A549 (cell line): ENCODE measurements around the gene NUP210. TPM values are rescaled to one million over a fixed set of nuclear protein-coding genes. Genes with fewer than 3 reads are reported as not detected.
A peak's percentile ranks its signal among the peaks of the same experiment; 100 is the strongest.

Source experiments
- ATAC-seq, 2 experiments: fragments of 200-7000 bp in 1 of 2; fragments of >200 bp in 1 of 2; cut with Nextera tagmentation in 1 of 2; cut with Tn5 transposase in 1 of 2; 3 replicates each; pipeline versions ENCODE4 v1.8.0 to v1.9.1; 2018 to 2020; ENCODE audit warnings: mild to moderate bottlenecking in 1 of 2, moderate library complexity in 1 of 2
- CTCF ChIA-PET: fragments of 300-600 bp; sonication (Branson Sonifier 250); formaldehyde crosslinking; extraction: SDS; loops from one replicate; lab custom pipeline; 2021; ENCODE audit warnings: antibody characterized with exemption, inconsistent platforms; lab: Yijun Ruan, JAX
- POLR2A ChIA-PET: fragments of 350-600 bp; formaldehyde crosslinking; extraction: SDS; loops from one replicate; lab custom pipeline; 2021; ENCODE audit warnings: antibody characterized with exemption, inconsistent platforms; lab: Yijun Ruan, JAX
- DNase-seq, 2 experiments: peaks; one replicate each; pipeline versions ENCODE4 v3.0.0 to v3.0.0-alpha.2; 2011 to 2016; ENCODE audit warnings: low read depth in 1 of 2, low spot score in 1 of 2
- FAIRE-seq: peaks from 2 replicates; lab custom pipeline; 2011; peaks lifted over from hg19 to GRCh38; lab: Jason Lieb, UNC
- H3K27ac ChIP-seq, 2 experiments: fragments of >200 bp; sonication (Bioruptor Twin); formaldehyde crosslinking; 3 replicates each; pipeline ENCODE4 v1.5.1; 2016 to 2017
- H3K4me1 ChIP-seq: fragments of >200 bp; sonication (Bioruptor Twin); formaldehyde crosslinking; 3 replicates; pipeline ENCODE4 v1.6.1; 2016
- H3K4me2 ChIP-seq: fragments of >200 bp; sonication (Bioruptor Twin); formaldehyde crosslinking; 3 replicates; pipeline ENCODE4 v1.6.1; 2016
- H3K4me3 ChIP-seq: fragments of >200 bp; sonication (Bioruptor Twin); formaldehyde crosslinking; 3 replicates; pipeline ENCODE4 v1.5.1; 2016
- H3K9me3 ChIP-seq: fragments of >200 bp; sonication (Bioruptor Twin); formaldehyde crosslinking; 3 replicates; pipeline ENCODE4 v1.6.1; 2016
- BCL3 ChIP-seq: fragments of >200 bp; sonication (Bioruptor Twin); formaldehyde crosslinking; IDR thresholded peaks from 3 replicates; pipeline ENCODE4 v1.6.1; 2016
- CEBPB ChIP-seq, 2 experiments: fragments of >200 bp in 1 of 2; sonication (Bioruptor Twin) in 1 of 2; formaldehyde crosslinking in 1 of 2; IDR thresholded peaks; 2 replicates each; pipeline ENCODE4 v1.6.1; 2012 to 2016
- CHD2 ChIP-seq: fragments of 150-350 bp; IDR thresholded peaks from 2 replicates; pipeline ENCODE4 v1.6.1; 2014; ENCODE audit warnings: low read length; ENCODE audit not compliant: partially characterized antibody
- E2F6 ChIP-seq: IDR thresholded peaks from 2 replicates; pipeline ENCODE4 v1.6.1; 2012; ENCODE audit warnings: low read depth, borderline replicate concordance
- ESRRA ChIP-seq: fragments of 150-350 bp; IDR thresholded peaks from 2 replicates; pipeline ENCODE4 v1.6.1; 2014; ENCODE audit warnings: mild to moderate bottlenecking, low read length, borderline replicate concordance
- HDAC2 ChIP-seq: fragments of 200-600 bp; sonication (generic); IDR thresholded peaks from 2 replicates; pipeline ENCODE4 v1.6.1; 2016
- HOXB5 ChIP-seq: fragments of 250-450 bp; sonication (Bioruptor Pico); IDR thresholded peaks from 2 replicates; pipeline ENCODE4 v1.5.0; 2020; ENCODE audit warnings: mild to moderate bottlenecking, moderate library complexity
- MAX ChIP-seq: IDR thresholded peaks from 2 replicates; pipeline ENCODE4 v1.6.1; 2012
- MYC ChIP-seq: IDR thresholded peaks from 2 replicates; pipeline ENCODE4 v1.6.1; 2012; ENCODE audit warnings: mild to moderate bottlenecking, inconsistent platforms, low read length, improper control_type of control experiment, borderline replicate concordance
- PHF8 ChIP-seq: fragments of 200-600 bp; sonication (generic); IDR thresholded peaks from 2 replicates; pipeline ENCODE4 v1.6.1; 2016; ENCODE audit warnings: low read depth, mild to moderate bottlenecking, antibody characterized with exemption, moderate library complexity, borderline replicate concordance
- POLR2AphosphoS2 ChIP-seq: conservative IDR thresholded peaks from 2 replicates; pipeline ENCODE4 v1.6.1; 2012; ENCODE audit warnings: low read length, improper control_type of control experiment, inconsistent platforms
- RNF2 ChIP-seq: fragments of 200-600 bp; sonication (generic); IDR thresholded peaks from 2 replicates; pipeline ENCODE4 v1.6.1; 2016; ENCODE audit warnings: low read depth, mild to moderate bottlenecking, antibody characterized with exemption, moderate library complexity, borderline replicate concordance
- TFCP2L1 ChIP-seq: fragments of 250-450 bp; sonication (Bioruptor Pico); IDR thresholded peaks from 2 replicates; pipeline ENCODE4 v1.5.0; 2021; ENCODE audit warnings: mild to moderate bottlenecking
- TP53 ChIP-seq: fragments of 250-450 bp; sonication (Bioruptor Pico); IDR thresholded peaks from 2 replicates; pipeline ENCODE4 v1.5.0; 2021; ENCODE audit warnings: mild to moderate bottlenecking, moderate library complexity
- USF2 ChIP-seq: fragments of 450-650 bp; IDR thresholded peaks from 2 replicates; pipeline ENCODE4 v1.6.1; 2014; ENCODE audit warnings: antibody characterized with exemption
- ZFP36 ChIP-seq: fragments of 450-650 bp; IDR thresholded peaks from 2 replicates; pipeline ENCODE4 v1.6.1; 2014; ENCODE audit warnings: borderline replicate concordance; ENCODE audit not compliant: partially characterized antibody
- ZSCAN20 ChIP-seq: fragments of 250-450 bp; sonication (Bioruptor Pico); IDR thresholded peaks from 2 replicates; pipeline ENCODE4 v1.8.0; 2022; ENCODE audit warnings: mild to moderate bottlenecking, moderate library complexity
- WGBS: methylation state at CpG from one replicate; pipeline ENCODE4 v1.1.6; 2017; ENCODE audit errors: missing lambda C conversion rate; 5-methylcytosine and 5-hydroxymethylcytosine counted together
- polyA plus RNA-seq, 4 experiments: library from polyadenylated mRNA; depleted of rRNA in 3 of 4; stranded (reverse); fragments of >200 nt; fragmentation: RNase III in 1 of 4; extraction: RNeasy Plus Mini Kit Qiagen cat#74134 plus additional on column Dnase treatment in 1 of 4; gene quantifications; 2 replicates in 3 of 4; 3 replicates in 1 of 4; pipeline ENCODE4 v1.2.3, GENCODE V29; 2011 to 2017
- TF ChIP-seq, protein P1 (sequence below): fragments of >200 bp; sonication (Bioruptor Twin); formaldehyde crosslinking; IDR thresholded peaks from 3 replicates; pipeline ENCODE4 v1.5.1; 2016
- TF ChIP-seq, protein P2 (sequence below): IDR thresholded peaks from 2 replicates; pipeline ENCODE4 v1.6.1; 2012

NUP210 gene
- polyA plus RNA-seq, 2 of the 4 experiments (the other 2 are of a cell fraction), result 25.7 to 28.1 TPM

DNA sequence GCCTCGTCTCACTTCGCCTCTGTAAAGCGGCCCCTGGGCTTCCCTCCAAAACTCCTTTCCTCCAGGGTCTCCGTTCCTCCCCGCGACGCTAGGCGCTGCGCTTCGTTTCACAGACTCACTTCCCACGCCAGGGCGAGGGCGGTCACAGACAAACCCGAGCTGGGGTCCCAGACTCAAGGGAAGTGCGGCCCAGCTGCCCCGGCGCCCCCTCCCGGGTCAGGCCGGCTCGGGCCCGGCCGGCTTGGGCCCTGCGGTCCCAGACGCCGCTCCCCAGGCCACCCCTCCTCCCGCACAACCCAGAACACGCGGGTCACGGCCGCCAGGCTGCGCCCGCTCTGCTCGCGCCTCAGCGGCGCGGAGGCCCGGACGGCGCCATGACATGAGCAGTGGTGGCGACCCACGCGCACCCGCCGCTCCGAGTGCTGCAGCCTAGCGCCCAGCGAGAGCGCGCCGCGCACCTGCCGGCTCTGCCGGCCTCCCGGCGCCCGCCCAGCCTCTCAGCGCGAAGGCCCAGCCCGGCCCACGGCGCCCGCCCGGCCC, 547 bp downstream of the NUP210 start:
- Histone ChIP-seq H3K9me3 (no peaks in the 10 kb centered on the region), H3K4me2 (peak overlapping the region; percentile 68), H3K4me1 (peaks cover 15% of the 10 kb centered on the region), H3K27ac (peak overlapping the region; percentile 81 to 96), H3K4me3 (peak overlapping the region; percentile 81)
- FAIRE-seq (no peak), DNase-seq (peak; percentile 48 to 51), ATAC-seq (peak; percentile 82 to 84)
- TF ChIP-seq ZFP36 (no peak), E2F6 (peak; percentile 89), HOXB5 (CRISPR knock-in tag) (0 out of 2 replicates have a peak, but pooled peaks have one; percentile 29), POLR2AphosphoS2 (no peak), MAX (peak; percentile 54; the same call in 1 of the 2 replicates), PHF8 (no peak), TP53 (CRISPR knock-in tag) (no peak), TFCP2L1 (CRISPR knock-in tag) (no peak), ESRRA (no peak), CEBPB (IDR thresholded peaks at IDR 0.05) (no peak), MYC (no peak), HDAC2 (no peak), USF2 (no peak)
- TF ChIP-seq, protein P1, sequence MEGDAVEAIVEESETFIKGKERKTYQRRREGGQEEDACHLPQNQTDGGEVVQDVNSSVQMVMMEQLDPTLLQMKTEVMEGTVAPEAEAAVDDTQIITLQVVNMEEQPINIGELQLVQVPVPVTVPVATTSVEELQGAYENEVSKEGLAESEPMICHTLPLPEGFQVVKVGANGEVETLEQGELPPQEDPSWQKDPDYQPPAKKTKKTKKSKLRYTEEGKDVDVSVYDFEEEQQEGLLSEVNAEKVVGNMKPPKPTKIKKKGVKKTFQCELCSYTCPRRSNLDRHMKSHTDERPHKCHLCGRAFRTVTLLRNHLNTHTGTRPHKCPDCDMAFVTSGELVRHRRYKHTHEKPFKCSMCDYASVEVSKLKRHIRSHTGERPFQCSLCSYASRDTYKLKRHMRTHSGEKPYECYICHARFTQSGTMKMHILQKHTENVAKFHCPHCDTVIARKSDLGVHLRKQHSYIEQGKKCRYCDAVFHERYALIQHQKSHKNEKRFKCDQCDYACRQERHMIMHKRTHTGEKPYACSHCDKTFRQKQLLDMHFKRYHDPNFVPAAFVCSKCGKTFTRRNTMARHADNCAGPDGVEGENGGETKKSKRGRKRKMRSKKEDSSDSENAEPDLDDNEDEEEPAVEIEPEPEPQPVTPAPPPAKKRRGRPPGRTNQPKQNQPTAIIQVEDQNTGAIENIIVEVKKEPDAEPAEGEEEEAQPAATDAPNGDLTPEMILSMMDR, result peak; percentile 10; the same call in 1 of the 3 replicates
- TF ChIP-seq, protein P2, sequence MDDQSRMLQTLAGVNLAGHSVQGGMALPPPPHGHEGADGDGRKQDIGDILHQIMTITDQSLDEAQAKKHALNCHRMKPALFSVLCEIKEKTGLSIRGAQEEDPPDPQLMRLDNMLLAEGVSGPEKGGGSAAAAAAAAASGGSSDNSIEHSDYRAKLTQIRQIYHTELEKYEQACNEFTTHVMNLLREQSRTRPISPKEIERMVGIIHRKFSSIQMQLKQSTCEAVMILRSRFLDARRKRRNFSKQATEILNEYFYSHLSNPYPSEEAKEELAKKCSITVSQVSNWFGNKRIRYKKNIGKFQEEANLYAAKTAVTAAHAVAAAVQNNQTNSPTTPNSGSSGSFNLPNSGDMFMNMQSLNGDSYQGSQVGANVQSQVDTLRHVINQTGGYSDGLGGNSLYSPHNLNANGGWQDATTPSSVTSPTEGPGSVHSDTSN, result no peak
- CTCF ChIA-PET, result interaction anchor here (1.1 to 5.1 kb wide), 3 partner anchors 8 to 33 kb away, joined by 3 to 36 read pairs (median 3); no protein-coding TSS in a partner anchor
- POLR2A ChIA-PET, result interaction anchor here (1.0 to 1.2 kb wide), 2 partner anchors 33 to 60 kb away, joined by 3 to 4 read pairs; partner anchors contain the start of gene HDAC11
- 6% methylated on average over 11 of the region's 64 CpGs for WGBS

DNA sequence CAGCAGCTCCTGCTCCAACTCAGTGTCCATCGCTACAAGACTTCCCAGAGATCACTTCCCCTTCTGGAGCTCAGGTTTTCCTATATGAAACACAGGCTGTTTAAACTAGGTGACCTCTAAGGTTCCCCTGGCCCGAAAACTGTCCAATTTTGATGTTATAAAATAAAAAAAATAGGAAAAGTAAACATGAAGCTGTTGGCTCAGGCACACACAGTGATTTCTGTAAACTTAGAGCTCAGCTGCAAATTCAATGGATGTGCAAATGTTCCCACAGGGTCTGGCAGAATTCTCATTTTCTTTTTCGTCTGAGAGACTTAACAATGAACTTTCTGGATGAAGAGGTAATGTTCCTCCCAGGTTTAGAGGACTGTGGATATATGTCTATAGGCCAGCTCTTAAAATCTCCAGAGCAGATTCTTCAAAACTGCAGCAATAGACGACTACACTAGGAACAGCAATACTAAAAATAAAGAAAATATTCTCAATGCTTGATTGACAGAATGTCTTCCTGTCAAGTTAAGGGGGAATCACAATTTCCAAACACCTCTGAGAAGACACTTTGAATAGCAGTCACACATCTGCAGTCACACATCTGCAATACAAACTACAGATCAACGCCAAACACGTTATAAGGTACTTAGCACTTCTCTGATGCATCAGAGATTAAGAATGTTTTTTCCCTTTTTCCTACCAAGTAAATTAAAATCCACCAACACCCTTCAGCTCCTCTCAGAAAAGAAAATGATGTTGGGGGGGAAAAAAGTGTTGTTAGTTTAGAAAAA, 2.8 kb downstream of the NUP210 start:
- Histone ChIP-seq H3K27ac (no peak overlapping the region), H3K4me1 (peaks cover 33% of the 10 kb centered on the region), H3K9me3 (no peaks in the 10 kb centered on the region), H3K4me2 (no peak overlapping the region), H3K4me3 (no peak overlapping the region)
- TF ChIP-seq RNF2 (no peak), ZSCAN20 (CRISPR knock-in tag) (no peak), CHD2 (no peak), BCL3 (no peak)
- ChIA-PET POLR2A (no interaction called here), CTCF (interaction anchor here (0.6 to 5.1 kb wide), 8 partner anchors 10 to 325 kb away, joined by 3 to 36 read pairs (median 4); no protein-coding TSS in a partner anchor)
- 89% methylated on average over 6 of the region's 6 CpGs for WGBS
- no peak for FAIRE-seq
- ATAC-seq, result no peak
- DNase-seq, result no peak
